Tibial artery (tissue), 4 donors: Measurements from ENCODE around the gene EPHA2.

ENCODE experiments used
- DNase-seq, 2 donors: peaks; one replicate each; pipeline ENCODE4 v3.0.0-alpha.2; 2019
- H3K27ac ChIP-seq, 2 donors: fragments of 200-600 bp; sonication (generic) in 1 of 2; 1 replicate in 1 of 2; 2 replicates in 1 of 2; pipeline ENCODE4 v1.5.1; 2018 to 2019; ENCODE audit warnings: mild to moderate bottlenecking in 1 of 2
- H3K27me3 ChIP-seq, 2 donors: fragments of 200-600 bp; sonication (generic) in 1 of 2; one replicate each; pipeline versions ENCODE4 v1.5.1 to v1.6.0; 2016 to 2019
- H3K36me3 ChIP-seq, 3 donors: fragments of 200-600 bp; sonication (generic) in 2 of 3; one replicate each; pipeline ENCODE4 v1.5.1; 2016 to 2019; ENCODE audit warnings: mild to moderate bottlenecking in 2 of 3
- H3K4me1 ChIP-seq, 4 donors: fragments of 200-600 bp; sonication (generic) in 2 of 4; 1 replicate in 3 of 4; 2 replicates in 1 of 4; pipeline ENCODE4 v1.5.1; 2016 to 2019
- H3K4me3 ChIP-seq, 2 donors: fragments of 200-600 bp; sonication (generic) in 1 of 2; 1 replicate in 1 of 2; 2 replicates in 1 of 2; pipeline ENCODE4 v1.5.1; 2018 to 2019; ENCODE audit warnings: mild to moderate bottlenecking in 2 of 2
- H3K9me3 ChIP-seq, 3 donors: fragments of 200-600 bp; sonication (generic) in 1 of 3; one replicate each; pipeline ENCODE4 v1.5.1; 2016 to 2019
- CTCF ChIP-seq, 2 experiments: fragments of 200-600 bp in 1 of 2; fragments of 450-650 bp in 1 of 2; IDR thresholded peaks; one replicate each; pipeline ENCODE4 v1.5.1; 2017 to 2019; ENCODE audit warnings: antibody characterized with exemption in 2 of 2, mild to moderate bottlenecking in 1 of 2, moderate library complexity in 1 of 2
- intact Hi-C: fragments of 100-400 bp; cut with DNase I; formaldehyde crosslinking; loops from one replicate; pipeline ENCODE4 v1.15.0; 2023; ENCODE audit warnings: low total_unique reads

The EPHA2 gene

GRCh38 chr1:16116002-16116401 lies 39.9 kb downstream of the EPHA2 start:
- DNase-seq, result no peak
- TF ChIP-seq CTCF (IDR thresholded peaks at IDR 0.05), result no peak
- H3K36me3 ChIP-seq, result no peaks in the 10 kb centered on the region
- no peaks in the 10 kb centered on the region for H3K9me3 ChIP-seq
- H3K27ac ChIP-seq, result no peak overlapping the region
- intact Hi-C loops, result no loop called here
- peaks cover 0 to 12% (median 0%) of the 10 kb centered on the region in 4 donors for H3K4me1 ChIP-seq
- H3K27me3 ChIP-seq, result no peaks in the 10 kb centered on the region
- no peak overlapping the region for H3K4me3 ChIP-seq

- Histone ChIP-seq H3K27me3 (no peaks in the 10 kb centered on the region), H3K9me3 (no peaks in the 10 kb centered on the region), H3K4me1 (peaks cover 0 to 12% (median 0%) of the 10 kb centered on the region in 4 donors), H3K36me3 (no peaks in the 10 kb centered on the region), H3K4me3 (no peak overlapping the region), H3K27ac (no peak overlapping the region)
- intact Hi-C loops, result no loop called here
- no peak for DNase-seq
- no peak for TF ChIP-seq CTCF (IDR thresholded peaks at IDR 0.05)
Observed at GRCh38 chr1:16115468-16115983, 40.3 kb downstream of the EPHA2 start.

GRCh38 chr1:16114527-16115467 lies 41.1 kb downstream of the EPHA2 start:
- Histone ChIP-seq H3K4me3 (no peak overlapping the region), H3K27me3 (no peaks in the 10 kb centered on the region), H3K36me3 (no peaks in the 10 kb centered on the region), H3K27ac (no peak overlapping the region), H3K9me3 (no peaks in the 10 kb centered on the region), H3K4me1 (peaks cover 0 to 12% (median 0%) of the 10 kb centered on the region in 4 donors)
- TF ChIP-seq CTCF (IDR thresholded peaks at IDR 0.05), result no peak
- no peak for DNase-seq
- intact Hi-C loops, result no loop called here

GRCh38 chr1:16112596-16113555 lies 43.0 kb downstream of the EPHA2 start:
- peak overlapping the region in 1 of 2 donors; percentile 17 for H3K27ac ChIP-seq
- peaks cover 0 to 11% (median 5%) of the 10 kb centered on the region in 3 donors for H3K9me3 ChIP-seq
- H3K4me3 ChIP-seq, result no peak overlapping the region
- DNase-seq, result no peak
- TF ChIP-seq CTCF (IDR thresholded peaks at IDR 0.05), result no peak
- intact Hi-C loops, result no loop called here
- H3K36me3 ChIP-seq, result no peaks in the 10 kb centered on the region
- no peaks in the 10 kb centered on the region for H3K27me3 ChIP-seq
- H3K4me1 ChIP-seq, result peaks cover 0 to 12% (median 0%) of the 10 kb centered on the region in 4 donors
